NT2/D1 (cell line): ENCODE data around the gene COLEC11.

ENCODE experiments used
- DNase-seq: peaks from one replicate; pipeline ENCODE4 v3.0.0-alpha.2; 2011; ENCODE audit warnings: low read depth, low spot score
- H3K27me3 ChIP-seq: 2 replicates; pipeline ENCODE4 v1.6.0; 2011; ENCODE audit warnings: mild to moderate bottlenecking; ENCODE audit not compliant: insufficient read length, insufficient read depth
- H3K36me3 ChIP-seq: 2 replicates; pipeline ENCODE4 v1.6.1; 2011; ENCODE audit warnings: mild to moderate bottlenecking, low read length, mixed read lengths; ENCODE audit not compliant: insufficient read depth, insufficient read length
- H3K4me1 ChIP-seq: 2 replicates; pipeline ENCODE4 v1.5.1; 2011; ENCODE audit not compliant: insufficient read depth, insufficient read length
- H3K4me3 ChIP-seq: 2 replicates; pipeline ENCODE4 v1.5.1; 2011; ENCODE audit warnings: low read depth; ENCODE audit not compliant: insufficient read length
- H3K9ac ChIP-seq: 2 replicates; pipeline ENCODE4 v1.6.0; 2011; ENCODE audit warnings: low read depth; ENCODE audit not compliant: insufficient read length
- H3K9me3 ChIP-seq: 2 replicates; pipeline ENCODE4 v1.5.1; 2011; ENCODE audit warnings: mild to moderate bottlenecking, low read length; ENCODE audit not compliant: insufficient read depth
- SUZ12 ChIP-seq: IDR thresholded peaks from 2 replicates; pipeline ENCODE4 v1.6.1; 2011; ENCODE audit not compliant: insufficient read length, insufficient read depth; ENCODE audit errors: extremely low read depth
- YY1 ChIP-seq: IDR thresholded peaks from 2 replicates; pipeline ENCODE4 v1.6.1; 2011; ENCODE audit not compliant: insufficient read length, insufficient read depth
- ZNF274 ChIP-seq: IDR thresholded peaks from 2 replicates; pipeline ENCODE4 v1.6.1; 2011; ENCODE audit warnings: mild to moderate bottlenecking, low read depth, low read length

COLEC11 gene

GRCh38 chr2:3625186-3625585 is 30.3 kb downstream of the COLEC11 start:
- DNase-seq: no peak
- TF ChIP-seq SUZ12 (no peak), ZNF274 (no peak), YY1 (no peak)
- H3K36me3 ChIP-seq: no peaks in the 10 kb centered on the region
- H3K4me1 ChIP-seq: no peaks in the 10 kb centered on the region
- no peak overlapping the region for H3K4me3 ChIP-seq
- H3K9me3 ChIP-seq: no peaks in the 10 kb centered on the region
- no peak overlapping the region for H3K9ac ChIP-seq
- no peaks in the 10 kb centered on the region for H3K27me3 ChIP-seq

GRCh38 chr2:3626118-3626811 is 31.4 kb downstream of the COLEC11 start:
- Histone ChIP-seq H3K36me3 (no peaks in the 10 kb centered on the region), H3K4me3 (no peak overlapping the region), H3K4me1 (no peaks in the 10 kb centered on the region), H3K9me3 (no peaks in the 10 kb centered on the region), H3K27me3 (no peaks in the 10 kb centered on the region), H3K9ac (no peak overlapping the region)
- DNase-seq: no peak
- TF ChIP-seq ZNF274 (no peak), YY1 (no peak), SUZ12 (no peak)

- Histone ChIP-seq H3K36me3 (no peaks in the 10 kb centered on the region), H3K9ac (no peak overlapping the region), H3K4me3 (no peak overlapping the region), H3K4me1 (no peaks in the 10 kb centered on the region), H3K27me3 (no peaks in the 10 kb centered on the region), H3K9me3 (no peaks in the 10 kb centered on the region)
- no peak for DNase-seq
- no peak for TF ChIP-seq ZNF274
- no peak for TF ChIP-seq YY1
- TF ChIP-seq SUZ12: no peak
These were observed 32.0 kb downstream of the COLEC11 start for GRCh38 chr2:3626812-3627499.

- no peaks in the 10 kb centered on the region for H3K27me3 ChIP-seq
- DNase-seq: no peak
- no peaks in the 10 kb centered on the region for H3K4me1 ChIP-seq
- no peaks in the 10 kb centered on the region for H3K9me3 ChIP-seq
- H3K4me3 ChIP-seq: no peak overlapping the region
- H3K36me3 ChIP-seq: no peaks in the 10 kb centered on the region
- no peak for TF ChIP-seq SUZ12
- TF ChIP-seq ZNF274: no peak
- TF ChIP-seq YY1: no peak
- no peak overlapping the region for H3K9ac ChIP-seq
These were observed 32.7 kb downstream of the COLEC11 start for GRCh38 chr2:3627500-3628100.

- TF ChIP-seq ZNF274: no peak
- TF ChIP-seq SUZ12: no peak
- TF ChIP-seq YY1: no peak
- Histone ChIP-seq H3K9me3 (no peaks in the 10 kb centered on the region), H3K9ac (no peak overlapping the region), H3K4me3 (no peak overlapping the region), H3K27me3 (no peaks in the 10 kb centered on the region), H3K4me1 (peaks cover under 1% of the 10 kb centered on the region), H3K36me3 (no peaks in the 10 kb centered on the region)
- DNase-seq: no peak
These were observed 33.3 kb downstream of the COLEC11 start for GRCh38 chr2:3628241-3628679.

GRCh38 chr2:3628800-3629199 is 33.9 kb downstream of the COLEC11 start:
- Histone ChIP-seq H3K36me3 (no peaks in the 10 kb centered on the region), H3K4me1 (peaks cover 5% of the 10 kb centered on the region), H3K27me3 (no peaks in the 10 kb centered on the region), H3K9ac (no peak overlapping the region), H3K4me3 (no peak overlapping the region), H3K9me3 (no peaks in the 10 kb centered on the region)
- no peak for TF ChIP-seq SUZ12
- no peak for TF ChIP-seq ZNF274
- TF ChIP-seq YY1: no peak
- DNase-seq: peak; percentile 38

GRCh38 chr2:3630631-3631030 is 35.7 kb downstream of the COLEC11 start:
- H3K9ac ChIP-seq: no peak overlapping the region
- H3K4me1 ChIP-seq: peaks cover 7% of the 10 kb centered on the region
- TF ChIP-seq ZNF274: no peak
- DNase-seq: no peak
- no peaks in the 10 kb centered on the region for H3K27me3 ChIP-seq
- no peak overlapping the region for H3K4me3 ChIP-seq
- no peaks in the 10 kb centered on the region for H3K9me3 ChIP-seq
- no peaks in the 10 kb centered on the region for H3K36me3 ChIP-seq
